ENCODE measurements around the gene SGSM2.

GRCh38 chr17:2357237-2357636 is 19.9 kb downstream of the SGSM2 start:
- TF ChIP-seq, protein P1, sequence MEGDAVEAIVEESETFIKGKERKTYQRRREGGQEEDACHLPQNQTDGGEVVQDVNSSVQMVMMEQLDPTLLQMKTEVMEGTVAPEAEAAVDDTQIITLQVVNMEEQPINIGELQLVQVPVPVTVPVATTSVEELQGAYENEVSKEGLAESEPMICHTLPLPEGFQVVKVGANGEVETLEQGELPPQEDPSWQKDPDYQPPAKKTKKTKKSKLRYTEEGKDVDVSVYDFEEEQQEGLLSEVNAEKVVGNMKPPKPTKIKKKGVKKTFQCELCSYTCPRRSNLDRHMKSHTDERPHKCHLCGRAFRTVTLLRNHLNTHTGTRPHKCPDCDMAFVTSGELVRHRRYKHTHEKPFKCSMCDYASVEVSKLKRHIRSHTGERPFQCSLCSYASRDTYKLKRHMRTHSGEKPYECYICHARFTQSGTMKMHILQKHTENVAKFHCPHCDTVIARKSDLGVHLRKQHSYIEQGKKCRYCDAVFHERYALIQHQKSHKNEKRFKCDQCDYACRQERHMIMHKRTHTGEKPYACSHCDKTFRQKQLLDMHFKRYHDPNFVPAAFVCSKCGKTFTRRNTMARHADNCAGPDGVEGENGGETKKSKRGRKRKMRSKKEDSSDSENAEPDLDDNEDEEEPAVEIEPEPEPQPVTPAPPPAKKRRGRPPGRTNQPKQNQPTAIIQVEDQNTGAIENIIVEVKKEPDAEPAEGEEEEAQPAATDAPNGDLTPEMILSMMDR (IDR thresholded peaks at IDR 0.05), result no peak
- TF ChIP-seq POLR2A (IDR thresholded peaks at IDR 0.05) (no peak), POLR2AphosphoS5 (IDR thresholded peaks at IDR 0.05; ENCODE audit: insufficient read depth in 1 of 2, low read depth in 1 of 2) (no peak)
